Thyroid gland (tissue), 4 donors: Measurements from ENCODE around the gene PCDHA10. TPM values are rescaled to one million over a fixed set of nuclear protein-coding genes. Genes with fewer than 3 reads are reported as not detected.
A peak's percentile ranks its signal among the peaks of the same experiment; 100 is the strongest.
"Not testable (repeated sequence)": the region's sequence is repeated elsewhere in the genome, so short reads cannot be mapped to it uniquely, and the experiment has no call there.

ENCODE experiments used
- DNase-seq, 2 donors: peaks; one replicate each; pipeline ENCODE4 v3.0.0-alpha.2; 2019
- H3K27ac ChIP-seq, 3 donors: fragments of 200-600 bp; sonication (generic); 1 replicate in 2 of 3; 2 replicates in 1 of 3; pipeline ENCODE4 v1.5.1; 2016 to 2019; ENCODE audit warnings: mild to moderate bottlenecking in 1 of 3, moderate library complexity in 1 of 3
- H3K27me3 ChIP-seq: fragments of 200-600 bp; sonication (generic); one replicate; pipeline ENCODE4 v1.5.1; 2019
- H3K36me3 ChIP-seq, 2 donors: fragments of 200-600 bp; sonication (generic); one replicate each; pipeline ENCODE4 v1.5.1; 2016 to 2019
- H3K4me1 ChIP-seq, 2 donors: fragments of 200-600 bp; sonication (generic); one replicate each; pipeline ENCODE4 v1.5.1; 2017 to 2019
- H3K4me3 ChIP-seq, 3 donors: fragments of 200-600 bp; sonication (generic); replicated peaks in 1 of 3; 1 replicate in 2 of 3; 2 replicates in 1 of 3; pipeline ENCODE4 v1.5.1; 2016; ENCODE audit warnings: mild to moderate bottlenecking in 1 of 3
- H3K9me3 ChIP-seq: fragments of 200-600 bp; sonication (generic); one replicate; pipeline ENCODE4 v1.5.1; 2017
- CTCF ChIP-seq, 6 experiments: fragments of 200-600 bp in 3 of 6; fragments of 450-650 bp in 3 of 6; sonication (generic) in 3 of 6; IDR thresholded peaks; one replicate each; pipeline ENCODE4 v1.5.1; 2016 to 2019; ENCODE audit warnings: antibody characterized with exemption in 6 of 6, mild to moderate bottlenecking in 2 of 6, inconsistent platforms in 1 of 6, moderate library complexity in 1 of 6
- POLR2A ChIP-seq, 2 donors: fragments of 450-650 bp; IDR thresholded peaks; one replicate each; pipeline ENCODE4 v1.6.1; 2017; ENCODE audit warnings: antibody characterized with exemption in 2 of 2, mild to moderate bottlenecking in 2 of 2, moderate library complexity in 1 of 2
- WGBS, 2 donors: methylation state at CpG; one replicate each; pipeline ENCODE4 v1.1.5; 2017; 5-methylcytosine and 5-hydroxymethylcytosine counted together
- intact Hi-C: fragments of 100-400 bp; cut with DNase I; formaldehyde crosslinking; loops from one replicate; pipeline ENCODE4 v1.15.1; 2023
- total RNA-seq, 4 donors: library from RNA; depleted of rRNA; stranded (reverse); fragments of >200 nt; gene quantifications; one replicate each; pipeline ENCODE4 v1.2.3, GENCODE V29; 2016

The PCDHA10 gene
- total RNA-seq, 4 donors from 2014 or later, result 6.0 to 11.8 (median 9.2) TPM

GRCh38 chr5:140840978-140841962, 14.4 kb upstream of the PCDHA10 start, which contains the start of gene PCDHA8:
TSS of gene PCDHA8 (plus strand) at chr5:140841187. CDS start at chr5:140841322, 135 bp downstream.
- intact Hi-C loops, result no loop called here
- H3K9me3 ChIP-seq, result no peaks in the 10 kb centered on the region
- no peak within 1 kb of the TSS for H3K4me3 ChIP-seq
- DNase-seq, result no peak
- WGBS, 2 donors, result 21 to 23% methylated on average over 31 to 45 of the region's 47 CpGs
- H3K4me1 ChIP-seq, result no peaks in the 10 kb centered on the region
- TF ChIP-seq POLR2A (IDR thresholded peaks at IDR 0.05), result no peak
- TF ChIP-seq CTCF (IDR thresholded peaks at IDR 0.05), result peak in 1 of 6 experiments; percentile 12
- H3K36me3 ChIP-seq, result no peaks in the 10 kb centered on the region
- H3K27me3 ChIP-seq, result no peaks in the 10 kb centered on the region
- no peak within 1 kb of the TSS for H3K27ac ChIP-seq

- 48% methylated on average over 36 to 37 of the region's 87 CpGs for WGBS, 2 donors
- Histone ChIP-seq H3K27me3 (peaks cover 6% of the 10 kb centered on the region), H3K27ac (no peak overlapping the region), H3K4me3 (no peak overlapping the region), H3K36me3 (no peaks in the 10 kb centered on the region), H3K9me3 (no peaks in the 10 kb centered on the region), H3K4me1 (no peaks in the 10 kb centered on the region)
- intact Hi-C loops, result no loop called here
- no peak for DNase-seq
- TF ChIP-seq POLR2A (IDR thresholded peaks at IDR 0.05) (no peak), CTCF (IDR thresholded peaks at IDR 0.05) (no peak)
These were observed 12.6 kb upstream of the PCDHA10 start for GRCh38 chr5:140842798-140843733.

- H3K9me3 ChIP-seq, H3K27ac ChIP-seq, intact Hi-C loops, H3K4me3 ChIP-seq, H3K36me3 ChIP-seq, H3K4me1 ChIP-seq, H3K27me3 ChIP-seq, DNase-seq: not testable (repeated sequence)
- WGBS, 2 donors, result 16 to 21% methylated on average over 22 to 23 of the region's 48 CpGs
These were observed 7.3 kb upstream of the PCDHA10 start, which contains the start of gene PCDHA9 for GRCh38 chr5:140848139-140849102. TSS of gene PCDHA9 (plus strand) at chr5:140848382. CDS start at chr5:140848496, 114 bp downstream.

- H3K27ac ChIP-seq, H3K27me3 ChIP-seq, H3K4me1 ChIP-seq, intact Hi-C loops, H3K4me3 ChIP-seq, H3K9me3 ChIP-seq, DNase-seq, H3K36me3 ChIP-seq: not testable (repeated sequence)
- 33 to 41% methylated on average over 41 to 59 of the region's 101 CpGs for WGBS, 2 donors
These were observed 5.7 kb upstream of the PCDHA10 start for GRCh38 chr5:140849831-140850634.
